ENCODE measurements around the gene ABL1.

DNA sequence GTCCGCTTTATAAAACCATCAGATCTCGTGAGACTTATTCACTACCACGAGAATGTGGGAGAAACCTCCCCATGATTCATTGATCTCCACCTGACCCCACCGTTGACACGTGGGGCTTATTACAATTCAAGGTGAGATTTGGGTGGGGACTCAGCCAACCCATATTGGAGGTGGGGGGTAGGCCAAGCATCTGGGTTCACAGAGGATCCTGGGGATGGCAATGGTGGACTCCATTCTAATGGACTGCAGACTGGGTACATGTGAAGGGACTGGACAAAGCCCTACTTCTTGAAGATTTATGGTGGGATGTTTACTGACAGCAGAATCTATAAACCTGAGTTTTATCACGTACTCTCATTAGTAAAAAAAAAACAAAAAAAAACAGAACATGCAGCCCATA is 46.5 kb downstream of the ABL1 start:
- no peak for TF ChIP-seq POLR2A (IDR thresholded peaks at IDR 0.05; ENCODE audit: low read length)
- TF ChIP-seq GATA1 (IDR thresholded peaks at IDR 0.05; ENCODE audit: low read depth, low read length), result no peak

Measured in erythroblast (primary cell).